SK-N-SH (cell line): Measurements from ENCODE around the gene DHCR24. TPM values are rescaled to one million over a fixed set of nuclear protein-coding genes. Genes with fewer than 3 reads are reported as not detected.

ENCODE experiments used
- CTCF ChIA-PET: fragments of 300-600, 350-600 bp; formaldehyde crosslinking; extraction: SDS; loops from one replicate; lab custom pipeline; 2021; lab: Yijun Ruan, JAX
- POLR2A ChIA-PET: fragments of 350-600 bp; sonication (Branson Sonifier 250); formaldehyde crosslinking; extraction: SDS; loops from one replicate; lab custom pipeline; 2020; ENCODE audit warnings: antibody characterized with exemption, inconsistent platforms; lab: Yijun Ruan, JAX
- DNase-seq: peaks from one replicate; pipeline ENCODE4 v3.0.0; 2012
- H2AFZ ChIP-seq: fragments of 200-600 bp; sonication (generic); 2 replicates; pipeline ENCODE4 v1.8.1; 2016; ENCODE audit warnings: antibody characterized with exemption, mild to moderate bottlenecking, low read depth
- H3F3A ChIP-seq: fragments of 200-600 bp; sonication (generic); replicated peaks from 2 replicates; pipeline ENCODE3; 2016; ENCODE audit warnings: antibody characterized with exemption, mild to moderate bottlenecking; ENCODE audit not compliant: insufficient read depth
- H3K27ac ChIP-seq, 2 experiments: fragments of 200-500 bp in 1 of 2; fragments of 200-600 bp in 1 of 2; sonication (Bioruptor generic) in 1 of 2; sonication (generic), shearing (Covaris generic) in 1 of 2; 2 replicates each; pipeline versions ENCODE4 v1.5.1 to v1.6.1; 2014 to 2016; ENCODE audit warnings: low read depth in 2 of 2, inconsistent platforms in 1 of 2, low read length in 1 of 2, mild to moderate bottlenecking in 1 of 2, mixed read lengths in 1 of 2
- H3K27me3 ChIP-seq: fragments of 200-600 bp; sonication (generic), shearing (Covaris generic); 2 replicates; pipeline ENCODE4 v1.6.1; 2016; ENCODE audit warnings: mixed run types; ENCODE audit not compliant: insufficient read depth
- H3K36me3 ChIP-seq, 2 experiments: fragments of 200-500 bp in 1 of 2; fragments of 200-600 bp in 1 of 2; sonication (Bioruptor generic) in 1 of 2; sonication (generic) in 1 of 2; replicated peaks in 1 of 2; 2 replicates each; pipeline versions ENCODE3 to v1.5.1; 2014 to 2016; ENCODE audit warnings: low read length in 1 of 2, mild to moderate bottlenecking in 1 of 2; ENCODE audit not compliant: insufficient read depth in 2 of 2, control insufficient read depth in 1 of 2
- H3K4me1 ChIP-seq, 2 experiments: fragments of 200-500 bp in 1 of 2; fragments of 200-600 bp in 1 of 2; sonication (Bioruptor generic) in 1 of 2; sonication (generic), shearing (Covaris generic) in 1 of 2; 2 replicates each; pipeline versions ENCODE4 v1.5.1 to v1.6.1; 2014 to 2016; ENCODE audit warnings: low read depth in 1 of 2, low read length in 1 of 2, mixed run types in 1 of 2; ENCODE audit not compliant: insufficient read depth in 2 of 2, control insufficient read depth in 1 of 2
- H3K4me2 ChIP-seq: fragments of 200-600 bp; sonication (generic), shearing (Covaris generic); 2 replicates; pipeline ENCODE4 v1.6.1; 2017; ENCODE audit warnings: mixed run types
- H3K4me3 ChIP-seq, 2 experiments: fragments of 200-500 bp in 1 of 2; fragments of 200-600 bp in 1 of 2; sonication (Bioruptor generic) in 1 of 2; sonication (generic), shearing (Covaris generic) in 1 of 2; 2 replicates each; pipeline versions ENCODE4 v1.5.1 to v1.8.1; 2014 to 2016; ENCODE audit warnings: low read depth in 2 of 2, inconsistent platforms in 1 of 2, low read length in 1 of 2, mild to moderate bottlenecking in 1 of 2, mixed read lengths in 1 of 2, moderate library complexity in 1 of 2
- H3K79me2 ChIP-seq: fragments of 200-600 bp; sonication (generic); 2 replicates; pipeline ENCODE4 v1.8.1; 2017; ENCODE audit warnings: mild to moderate bottlenecking; ENCODE audit not compliant: insufficient read depth
- H3K9ac ChIP-seq: fragments of 200-600 bp; sonication (generic); 2 replicates; pipeline ENCODE4 v1.6.1; 2017; ENCODE audit warnings: mixed run types
- H3K9me2 ChIP-seq: fragments of 200-600 bp; sonication (generic); 2 replicates; pipeline ENCODE4 v1.6.1; 2017; ENCODE audit warnings: mixed run types
- H3K9me3 ChIP-seq: fragments of 200-600 bp; sonication (generic); 2 replicates; pipeline ENCODE4 v1.6.1; 2017; ENCODE audit warnings: mixed run types, mild to moderate bottlenecking, moderate library complexity
- H4K20me1 ChIP-seq: fragments of 200-600 bp; sonication (generic); 2 replicates; pipeline ENCODE4 v1.6.1; 2017; ENCODE audit warnings: mild to moderate bottlenecking, mixed run types; ENCODE audit not compliant: insufficient read depth
- CTCF ChIP-seq: fragments of 200-600 bp; sonication (generic); IDR thresholded peaks from 2 replicates; pipeline ENCODE4 v1.6.1; 2017; ENCODE audit warnings: antibody characterized with exemption, mild to moderate bottlenecking, moderate library complexity
- ELF1 ChIP-seq: IDR thresholded peaks from 2 replicates; pipeline ENCODE4 v1.4.0; 2012
- FOSL2 ChIP-seq: IDR thresholded peaks from 2 replicates; pipeline ENCODE4 v1.4.0; 2012; ENCODE audit warnings: low read depth, mild to moderate bottlenecking, moderate library complexity, borderline replicate concordance
- FOXJ3 ChIP-seq: sonication (generic); formaldehyde crosslinking; IDR thresholded peaks from 2 replicates; pipeline ENCODE4 v1.5.1; 2020; ENCODE audit warnings: mild to moderate bottlenecking, missing genetic modification reagents
- RAD21 ChIP-seq: IDR thresholded peaks from 2 replicates; pipeline ENCODE4 v1.6.1; 2012; ENCODE audit warnings: mild to moderate bottlenecking, low read length
- RXRA ChIP-seq: IDR thresholded peaks from 2 replicates; pipeline ENCODE4 v1.4.0; 2012; ENCODE audit warnings: low read depth, mild to moderate bottlenecking, borderline replicate concordance
- WGBS: methylation state at CpG from one replicate; pipeline ENCODE4 v1.1.6; 2017; ENCODE audit warnings: low lambda C conversion rate; 5-methylcytosine and 5-hydroxymethylcytosine counted together
- polyA plus RNA-seq, 3 experiments: library from polyadenylated mRNA; depleted of rRNA; stranded (reverse); fragments of >200 nt; gene quantifications; 2 replicates each; pipeline ENCODE4 v1.2.3, GENCODE V29; 2012
- TF ChIP-seq, protein P1 (sequence below): IDR thresholded peaks from 2 replicates; pipeline ENCODE4 v1.4.0; 2012; ENCODE audit warnings: low read depth, borderline replicate concordance

The DHCR24 gene
- polyA plus RNA-seq, 1 of the 3 experiments (the other 2 are of a cell fraction), result 4.3 TPM

- ChIA-PET CTCF (interaction anchor here (1.1 to 2.4 kb wide), 3 partner anchors 13 to 122 kb away, joined by 3 to 10 read pairs (median 7); partner anchors contain the start of gene DHCR24), POLR2A (no interaction called here)
- no peaks in the 10 kb centered on the region for H3F3A ChIP-seq
- H3K4me1 ChIP-seq, result 0 out of 4 replicates have a peak, but pooled peaks cover 0 to 7% of the 10 kb centered on the region in 2 experiments
- H3K27ac ChIP-seq, result no peak overlapping the region
- peaks cover 3 to 5% of the 10 kb centered on the region in 2 experiments for H3K36me3 ChIP-seq
- no peak for TF ChIP-seq FOSL2
- DNase-seq, result no peak
- H3K9ac ChIP-seq, result no peak overlapping the region
- H3K9me2 ChIP-seq, result no peaks in the 10 kb centered on the region
- no peaks in the 10 kb centered on the region for H3K27me3 ChIP-seq
- H4K20me1 ChIP-seq, result no peaks in the 10 kb centered on the region
- H3K4me3 ChIP-seq, result no peak overlapping the region
- H3K4me2 ChIP-seq, result no peak overlapping the region
- WGBS, result 84% methylated on average over 3 of the region's 3 CpGs
- no peak overlapping the region for H2AFZ ChIP-seq
- H3K9me3 ChIP-seq, result no peaks in the 10 kb centered on the region
- H3K79me2 ChIP-seq, result no peaks in the 10 kb centered on the region; the same call in 1 of the 2 replicates
Observed at GRCh38 chr1:54874079-54874830, 12.7 kb downstream of the DHCR24 start.

- no peaks in the 10 kb centered on the region for H3K9me3 ChIP-seq
- H3K36me3 ChIP-seq, result peaks cover 3 to 5% of the 10 kb centered on the region in 2 experiments
- no peak overlapping the region for H3K4me3 ChIP-seq
- POLR2A ChIA-PET, result no interaction called here
- TF ChIP-seq, protein P1, sequence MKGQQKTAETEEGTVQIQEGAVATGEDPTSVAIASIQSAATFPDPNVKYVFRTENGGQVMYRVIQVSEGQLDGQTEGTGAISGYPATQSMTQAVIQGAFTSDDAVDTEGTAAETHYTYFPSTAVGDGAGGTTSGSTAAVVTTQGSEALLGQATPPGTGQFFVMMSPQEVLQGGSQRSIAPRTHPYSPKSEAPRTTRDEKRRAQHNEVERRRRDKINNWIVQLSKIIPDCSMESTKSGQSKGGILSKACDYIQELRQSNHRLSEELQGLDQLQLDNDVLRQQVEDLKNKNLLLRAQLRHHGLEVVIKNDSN, result no peak
- no peak for TF ChIP-seq RXRA
- TF ChIP-seq FOSL2, result no peak
- peak; percentile 21; the same call in 1 of the 2 replicates for TF ChIP-seq RAD21
- no peak for TF ChIP-seq ELF1
- TF ChIP-seq FOXJ3 (CRISPR knock-in tag), result no peak
- peak; percentile 16; the same call in 1 of the 2 replicates for TF ChIP-seq CTCF
- no peaks in the 10 kb centered on the region for H3K9me2 ChIP-seq
- no peak overlapping the region for H2AFZ ChIP-seq
- CTCF ChIA-PET, result interaction anchor here (0.7 to 1.1 kb wide), 2 partner anchors 11 to 150 kb away, joined by 3 read pairs; no protein-coding TSS in a partner anchor
- H3K27ac ChIP-seq, result no peak overlapping the region
- WGBS, result 89% methylated on average over 5 of the region's 5 CpGs
- no peaks in the 10 kb centered on the region for H3F3A ChIP-seq
- H4K20me1 ChIP-seq, result no peaks in the 10 kb centered on the region
- H3K9ac ChIP-seq, result no peak overlapping the region
- no peaks in the 10 kb centered on the region for H3K27me3 ChIP-seq
- H3K4me1 ChIP-seq, result 0 out of 4 replicates have a peak, but pooled peaks cover 0 to 7% of the 10 kb centered on the region in 2 experiments
- H3K4me2 ChIP-seq, result no peak overlapping the region
- no peaks in the 10 kb centered on the region for H3K79me2 ChIP-seq
- no peak for DNase-seq
Observed at GRCh38 chr1:54872036-54872331, 15.0 kb downstream of the DHCR24 start.
